Measurements from ENCODE around the gene ANO3. TPM values are rescaled to one million over a fixed set of nuclear protein-coding genes. Genes with fewer than 3 reads are reported as not detected.

Gene ANO3
- total RNA-seq, 1 donor from 2014 or later, result not detected

DNA sequence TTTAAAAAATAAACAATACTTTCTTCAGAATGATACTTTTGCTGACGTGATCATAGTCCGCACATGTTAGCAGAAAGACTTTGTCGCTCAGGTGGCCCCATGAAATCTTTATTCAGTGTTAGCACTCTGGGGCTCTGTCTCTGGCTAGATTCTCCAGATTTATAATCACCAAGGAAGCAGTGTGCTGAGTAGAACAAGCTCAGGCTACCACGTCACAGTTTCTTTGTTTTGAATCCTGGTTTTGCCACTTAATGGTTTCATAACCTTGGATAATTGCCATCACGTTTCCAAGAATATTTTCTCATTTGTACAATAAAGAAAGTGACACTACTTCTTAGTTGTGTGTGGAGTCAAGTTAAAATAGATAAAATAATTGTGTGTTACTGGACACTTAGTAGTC, 244.0 kb downstream of the ANO3 start:
- TF ChIP-seq, protein P1, sequence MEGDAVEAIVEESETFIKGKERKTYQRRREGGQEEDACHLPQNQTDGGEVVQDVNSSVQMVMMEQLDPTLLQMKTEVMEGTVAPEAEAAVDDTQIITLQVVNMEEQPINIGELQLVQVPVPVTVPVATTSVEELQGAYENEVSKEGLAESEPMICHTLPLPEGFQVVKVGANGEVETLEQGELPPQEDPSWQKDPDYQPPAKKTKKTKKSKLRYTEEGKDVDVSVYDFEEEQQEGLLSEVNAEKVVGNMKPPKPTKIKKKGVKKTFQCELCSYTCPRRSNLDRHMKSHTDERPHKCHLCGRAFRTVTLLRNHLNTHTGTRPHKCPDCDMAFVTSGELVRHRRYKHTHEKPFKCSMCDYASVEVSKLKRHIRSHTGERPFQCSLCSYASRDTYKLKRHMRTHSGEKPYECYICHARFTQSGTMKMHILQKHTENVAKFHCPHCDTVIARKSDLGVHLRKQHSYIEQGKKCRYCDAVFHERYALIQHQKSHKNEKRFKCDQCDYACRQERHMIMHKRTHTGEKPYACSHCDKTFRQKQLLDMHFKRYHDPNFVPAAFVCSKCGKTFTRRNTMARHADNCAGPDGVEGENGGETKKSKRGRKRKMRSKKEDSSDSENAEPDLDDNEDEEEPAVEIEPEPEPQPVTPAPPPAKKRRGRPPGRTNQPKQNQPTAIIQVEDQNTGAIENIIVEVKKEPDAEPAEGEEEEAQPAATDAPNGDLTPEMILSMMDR (conservative IDR thresholded peaks at IDR 0.05; ENCODE audit: low read depth, low read length), result no peak
- H3K4me3 ChIP-seq (ENCODE audit: low read depth, low read length), result no peak overlapping the region
- DNase-seq (ENCODE audit: low read depth), result no peak

- no peak overlapping the region for H3K4me3 ChIP-seq (ENCODE audit: low read depth, low read length)
- TF ChIP-seq, protein P1 (conservative IDR thresholded peaks at IDR 0.05; ENCODE audit: low read depth, low read length), result no peak
- DNase-seq (ENCODE audit: low read depth), result no peak
Measured at GRCh38 chr11:26578998-26579661, 247.2 kb downstream of the ANO3 start.

- TF ChIP-seq, protein P1 (conservative IDR thresholded peaks at IDR 0.05; ENCODE audit: low read depth, low read length), result no peak
- DNase-seq (ENCODE audit: low read depth), result no peak
- no peak overlapping the region for H3K4me3 ChIP-seq (ENCODE audit: low read depth, low read length)
Measured at GRCh38 chr11:26579683-26580082, 247.8 kb downstream of the ANO3 start.

GRCh38 chr11:26580929-26581328, 249.0 kb downstream of the ANO3 start:
- TF ChIP-seq, protein P1 (conservative IDR thresholded peaks at IDR 0.05; ENCODE audit: low read depth, low read length), result no peak
- H3K4me3 ChIP-seq (ENCODE audit: low read depth, low read length), result no peak overlapping the region
- no peak for DNase-seq (ENCODE audit: low read depth)

DNA sequence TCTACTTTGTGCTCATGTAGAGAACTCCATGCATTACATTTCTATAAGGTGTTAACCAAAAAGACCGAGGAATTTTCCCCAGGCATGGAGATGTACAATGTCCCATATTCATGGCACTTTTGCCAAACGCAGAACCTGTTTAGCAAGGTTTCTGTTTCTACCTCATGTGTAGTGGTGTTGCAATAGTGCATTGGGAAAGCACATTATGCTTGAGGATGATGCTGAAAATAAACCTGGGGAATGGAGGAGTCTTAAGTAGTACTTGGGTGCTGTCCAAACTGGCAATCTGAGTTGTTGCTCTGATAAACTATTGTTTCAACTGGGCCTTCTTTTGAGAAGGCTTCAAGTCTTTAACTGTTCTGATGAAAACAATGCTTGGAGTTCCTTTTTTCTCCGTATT, 251.6 kb downstream of the ANO3 start:
- DNase-seq (ENCODE audit: low read depth), result no peak
- TF ChIP-seq, protein P1 (conservative IDR thresholded peaks at IDR 0.05; ENCODE audit: low read depth, low read length), result no peak
- no peak overlapping the region for H3K4me3 ChIP-seq (ENCODE audit: low read depth, low read length)

DNA sequence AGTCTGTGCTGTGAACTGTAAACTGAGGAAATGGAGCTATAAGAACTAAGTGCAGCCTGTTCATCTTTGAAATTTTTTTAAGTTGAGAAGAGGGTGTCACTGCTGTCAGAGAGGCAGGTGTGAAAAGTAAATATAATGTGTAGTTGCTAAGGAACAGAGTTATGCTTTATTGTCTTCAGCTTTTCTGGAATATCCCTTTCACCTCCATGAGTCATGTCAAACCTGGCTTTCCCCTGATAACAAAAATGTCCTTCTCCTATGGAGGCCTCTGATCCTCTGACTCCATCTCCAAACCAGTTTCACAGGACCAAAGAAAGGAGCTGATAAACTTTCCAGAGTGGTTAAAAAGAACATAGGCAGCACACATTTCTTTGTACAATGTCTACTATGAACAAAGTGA, 252.9 kb downstream of the ANO3 start:
- no peak for DNase-seq (ENCODE audit: low read depth)

More for the DNA sequence above, 252.9 kb downstream of the ANO3 start:
- TF ChIP-seq, protein P1 (conservative IDR thresholded peaks at IDR 0.05; ENCODE audit: low read depth, low read length), result no peak
- H3K4me3 ChIP-seq (ENCODE audit: low read depth, low read length), result no peak overlapping the region
